Neuron (in vitro differentiated cells): ENCODE data around the gene BUD13.

ENCODE experiments used
- H2AFZ ChIP-seq: one replicate; pipeline ENCODE4 v1.6.1; 2013; ENCODE audit warnings: low read depth, mild to moderate bottlenecking, inconsistent platforms, low read length, moderate library complexity
- H3K27me3 ChIP-seq: one replicate; pipeline ENCODE4 v1.6.1; 2013; ENCODE audit warnings: low read length; ENCODE audit not compliant: insufficient read depth
- H3K36me3 ChIP-seq: one replicate; pipeline ENCODE4 v1.6.1; 2013; ENCODE audit warnings: low read length; ENCODE audit not compliant: insufficient read depth
- H3K4me1 ChIP-seq: one replicate; pipeline ENCODE4 v1.6.1; 2013; ENCODE audit warnings: low read length; ENCODE audit not compliant: insufficient read depth
- H3K4me3 ChIP-seq: 2 replicates; pipeline ENCODE4 v1.5.1; 2013; ENCODE audit warnings: mild to moderate bottlenecking, low read length, moderate library complexity
- H3K9me3 ChIP-seq: one replicate; pipeline ENCODE4 v1.6.1; 2013; ENCODE audit warnings: low read length

The BUD13 gene

GRCh38 chr11:116788975-116789374, 16.2 kb upstream of the BUD13 start:
- H3K36me3 ChIP-seq: peaks cover 29% of the 10 kb centered on the region
- H3K9me3 ChIP-seq: no peaks in the 10 kb centered on the region
- H3K27me3 ChIP-seq: no peaks in the 10 kb centered on the region
- peaks cover 15% of the 10 kb centered on the region for H3K4me1 ChIP-seq
- no peak overlapping the region for H2AFZ ChIP-seq
- H3K4me3 ChIP-seq: no peak overlapping the region

- peaks cover 15% of the 10 kb centered on the region for H3K4me1 ChIP-seq
- peak overlapping the region; percentile 69 for H3K4me3 ChIP-seq
- no peaks in the 10 kb centered on the region for H3K27me3 ChIP-seq
- H3K9me3 ChIP-seq: no peaks in the 10 kb centered on the region
- H3K36me3 ChIP-seq: peaks cover 33% of the 10 kb centered on the region
- H2AFZ ChIP-seq: peak overlapping the region; percentile 72
Measured at GRCh38 chr11:116788534-116788933, 15.7 kb upstream of the BUD13 start.

- H2AFZ ChIP-seq: peak within 1 kb of the TSS; percentile 72
- peaks cover 39% of the 10 kb centered on the region for H3K36me3 ChIP-seq
- no peaks in the 10 kb centered on the region for H3K9me3 ChIP-seq
- H3K4me3 ChIP-seq: peak within 1 kb of the TSS; percentile 69
- H3K4me1 ChIP-seq: peaks cover 15% of the 10 kb centered on the region
- H3K27me3 ChIP-seq: no peaks in the 10 kb centered on the region
Measured at GRCh38 chr11:116787786-116788486, 15.1 kb upstream of the BUD13 start, which contains the start of gene ZPR1. Gene ZPR1 (minus strand): TSS chr11:116788023. CDS start chr11:116787990, 33 bp downstream.

- Histone ChIP-seq H3K4me1 (peaks cover 15% of the 10 kb centered on the region), H2AFZ (peak overlapping the region; percentile 72), H3K9me3 (no peaks in the 10 kb centered on the region), H3K4me3 (peak overlapping the region; percentile 69), H3K36me3 (peaks cover 44% of the 10 kb centered on the region), H3K27me3 (no peaks in the 10 kb centered on the region)
Measured at GRCh38 chr11:116787436-116787785, 14.6 kb upstream of the BUD13 start.

GRCh38 chr11:116786966-116787365, 14.2 kb upstream of the BUD13 start:
- Histone ChIP-seq H3K4me1 (peaks cover 15% of the 10 kb centered on the region), H2AFZ (no peak overlapping the region)

GRCh38 chr11:116786326-116786725, 13.5 kb upstream of the BUD13 start:
- Histone ChIP-seq H3K4me3 (peak overlapping the region; percentile 69), H2AFZ (no peak overlapping the region), H3K36me3 (peaks cover 52% of the 10 kb centered on the region)

More at GRCh38 chr11:116786966-116787365, 14.2 kb upstream of the BUD13 start:
- Histone ChIP-seq H3K36me3 (peaks cover 49% of the 10 kb centered on the region), H3K27me3 (no peaks in the 10 kb centered on the region), H3K9me3 (no peaks in the 10 kb centered on the region), H3K4me3 (peak overlapping the region; percentile 69)

GRCh38 chr11:116782728-116783127, 9.9 kb upstream of the BUD13 start:
- H3K36me3 ChIP-seq: peaks cover 85% of the 10 kb centered on the region
- H2AFZ ChIP-seq: no peak overlapping the region
- no peaks in the 10 kb centered on the region for H3K27me3 ChIP-seq
- H3K4me3 ChIP-seq: no peak overlapping the region
- no peaks in the 10 kb centered on the region for H3K9me3 ChIP-seq
- peaks cover 9% of the 10 kb centered on the region for H3K4me1 ChIP-seq

More at GRCh38 chr11:116786326-116786725, 13.5 kb upstream of the BUD13 start:
- no peaks in the 10 kb centered on the region for H3K9me3 ChIP-seq
- peaks cover 15% of the 10 kb centered on the region for H3K4me1 ChIP-seq
- no peaks in the 10 kb centered on the region for H3K27me3 ChIP-seq

GRCh38 chr11:116778556-116778955, 5.8 kb upstream of the BUD13 start:
- peaks cover 63% of the 10 kb centered on the region for H3K36me3 ChIP-seq
- H3K9me3 ChIP-seq: no peaks in the 10 kb centered on the region
- no peaks in the 10 kb centered on the region for H3K27me3 ChIP-seq
- H3K4me3 ChIP-seq: no peak overlapping the region
- no peak overlapping the region for H2AFZ ChIP-seq
- H3K4me1 ChIP-seq: peaks cover 6% of the 10 kb centered on the region

- Histone ChIP-seq H3K4me3 (no peak overlapping the region), H3K27me3 (no peaks in the 10 kb centered on the region), H3K9me3 (no peaks in the 10 kb centered on the region), H3K36me3 (peaks cover 48% of the 10 kb centered on the region), H3K4me1 (peaks cover 10% of the 10 kb centered on the region), H2AFZ (no peak overlapping the region)
Measured at GRCh38 chr11:116777056-116777455, 4.3 kb upstream of the BUD13 start.

- peaks cover 46% of the 10 kb centered on the region for H3K36me3 ChIP-seq
- H3K4me3 ChIP-seq: no peak overlapping the region
- no peaks in the 10 kb centered on the region for H3K9me3 ChIP-seq
- H3K4me1 ChIP-seq: peaks cover 14% of the 10 kb centered on the region
- H2AFZ ChIP-seq: no peak overlapping the region
- H3K27me3 ChIP-seq: no peaks in the 10 kb centered on the region
Measured at GRCh38 chr11:116776522-116776984, 3.8 kb upstream of the BUD13 start.

- Histone ChIP-seq H3K36me3 (peaks cover 41% of the 10 kb centered on the region), H2AFZ (no peak overlapping the region), H3K9me3 (no peaks in the 10 kb centered on the region), H3K4me1 (peaks cover 20% of the 10 kb centered on the region), H3K27me3 (no peaks in the 10 kb centered on the region), H3K4me3 (no peak overlapping the region)
Measured at GRCh38 chr11:116775975-116776374, 3.2 kb upstream of the BUD13 start.

- Histone ChIP-seq H3K27me3 (no peaks in the 10 kb centered on the region), H2AFZ (no peak overlapping the region), H3K4me1 (peaks cover 22% of the 10 kb centered on the region), H3K9me3 (no peaks in the 10 kb centered on the region), H3K4me3 (no peak overlapping the region), H3K36me3 (peaks cover 30% of the 10 kb centered on the region)
Measured at GRCh38 chr11:116774661-116775060, 1.9 kb upstream of the BUD13 start.

- Histone ChIP-seq H3K4me1 (peaks cover 22% of the 10 kb centered on the region), H3K4me3 (peak overlapping the region; percentile 87), H3K36me3 (peaks cover 27% of the 10 kb centered on the region), H3K27me3 (no peaks in the 10 kb centered on the region), H3K9me3 (no peaks in the 10 kb centered on the region), H2AFZ (peak overlapping the region; percentile 74)
Measured at GRCh38 chr11:116773203-116774097, 663 bp upstream of the BUD13 start.
